Measurements from ENCODE around the gene APC2. TPM values are rescaled to one million over a fixed set of nuclear protein-coding genes. Genes with fewer than 3 reads are reported as not detected.

Gene APC2
- total and polyA plus RNA-seq, 8 donors, result 0.10 to 3.5 (median 0.58) TPM; not detected in 1

DNA sequence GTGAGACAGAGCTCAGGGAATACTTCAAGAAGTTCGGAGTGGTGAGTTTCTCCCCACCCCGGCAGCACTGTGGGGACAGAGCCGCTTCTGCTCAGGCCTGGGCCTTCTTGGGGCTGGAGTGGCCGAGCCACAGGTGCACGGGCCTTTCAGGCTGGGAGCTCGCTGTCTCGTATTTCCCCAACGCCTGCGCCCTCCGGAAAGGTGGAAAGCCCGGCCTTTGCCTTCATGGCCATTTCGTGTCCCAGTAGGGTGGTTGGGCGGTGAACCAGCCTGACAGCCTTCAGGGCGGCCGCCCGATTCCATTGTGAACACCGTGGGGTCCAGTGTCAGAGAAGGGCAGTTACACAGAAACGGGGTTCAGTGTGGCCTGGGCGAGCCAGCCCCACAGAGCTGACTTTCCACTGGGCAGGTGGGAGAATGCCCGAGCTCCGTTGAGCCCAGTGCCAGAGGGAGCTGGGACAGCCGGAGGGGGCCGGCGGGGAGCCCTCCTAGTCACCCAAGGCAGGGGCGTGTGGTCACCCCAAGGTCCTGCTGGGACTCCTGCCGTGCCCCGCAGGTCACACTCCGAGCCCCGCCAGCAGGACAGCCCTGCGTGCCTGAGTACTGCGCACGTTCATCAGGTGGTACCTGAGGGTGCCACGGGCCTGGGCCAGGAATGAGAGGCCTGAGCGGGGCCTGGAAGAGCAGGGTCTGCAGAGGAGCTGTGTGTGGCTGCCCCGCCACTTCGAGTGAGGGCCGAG, 28.5 kb upstream of the APC2 start:
- Histone ChIP-seq H3K27me3 (no peaks in the 10 kb centered on the region), H3K27ac (no peak overlapping the region), H3K4me3 (no peak overlapping the region), H3K9me3 (no peaks in the 10 kb centered on the region), H3K36me3 (peaks cover 72 to 92% (median 84%) of the 10 kb centered on the region in 4 donors), H3K4me1 (peaks cover 23 to 36% (median 28%) of the 10 kb centered on the region in 4 donors)
- DNase-seq, result no peak
- intact Hi-C loops (cut with DNase I; ENCODE audit: low total_unique reads), result no loop called here
- 92 to 95% (median 93%) methylated on average over 9 to 37 of the region's 37 CpGs for WGBS, 5 donors
- TF ChIP-seq POLR2A (IDR thresholded peaks at IDR 0.05) (no peak), EP300 (IDR thresholded peaks at IDR 0.05) (no peak)
- TF ChIP-seq, protein P1, sequence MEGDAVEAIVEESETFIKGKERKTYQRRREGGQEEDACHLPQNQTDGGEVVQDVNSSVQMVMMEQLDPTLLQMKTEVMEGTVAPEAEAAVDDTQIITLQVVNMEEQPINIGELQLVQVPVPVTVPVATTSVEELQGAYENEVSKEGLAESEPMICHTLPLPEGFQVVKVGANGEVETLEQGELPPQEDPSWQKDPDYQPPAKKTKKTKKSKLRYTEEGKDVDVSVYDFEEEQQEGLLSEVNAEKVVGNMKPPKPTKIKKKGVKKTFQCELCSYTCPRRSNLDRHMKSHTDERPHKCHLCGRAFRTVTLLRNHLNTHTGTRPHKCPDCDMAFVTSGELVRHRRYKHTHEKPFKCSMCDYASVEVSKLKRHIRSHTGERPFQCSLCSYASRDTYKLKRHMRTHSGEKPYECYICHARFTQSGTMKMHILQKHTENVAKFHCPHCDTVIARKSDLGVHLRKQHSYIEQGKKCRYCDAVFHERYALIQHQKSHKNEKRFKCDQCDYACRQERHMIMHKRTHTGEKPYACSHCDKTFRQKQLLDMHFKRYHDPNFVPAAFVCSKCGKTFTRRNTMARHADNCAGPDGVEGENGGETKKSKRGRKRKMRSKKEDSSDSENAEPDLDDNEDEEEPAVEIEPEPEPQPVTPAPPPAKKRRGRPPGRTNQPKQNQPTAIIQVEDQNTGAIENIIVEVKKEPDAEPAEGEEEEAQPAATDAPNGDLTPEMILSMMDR (IDR thresholded peaks at IDR 0.05), result no peak

DNA sequence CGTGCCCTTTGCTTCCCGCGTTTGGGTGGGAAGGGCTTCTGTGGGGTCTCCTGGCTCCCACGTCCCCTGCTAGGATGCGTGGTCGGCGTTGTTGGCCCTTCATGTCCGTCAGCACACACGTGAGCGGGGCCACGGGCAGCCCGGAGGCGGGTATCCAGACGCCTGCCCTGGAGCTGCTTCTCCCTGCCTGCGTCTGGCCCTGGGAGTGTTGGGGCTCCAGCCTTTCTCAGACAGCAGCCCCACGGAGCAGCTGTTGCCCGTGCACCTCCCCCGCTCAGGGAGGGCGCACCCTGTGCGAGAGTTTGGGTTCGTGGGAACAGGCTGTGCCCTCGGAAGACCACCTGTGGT, 28.0 kb upstream of the APC2 start:
- WGBS, 5 donors, result 89 to 93% (median 91%) methylated on average over 10 to 22 of the region's 22 CpGs; no CpG with 5 or more reads in 1 of the 5 donors
- TF ChIP-seq, protein P1 (IDR thresholded peaks at IDR 0.05), result no peak
- TF ChIP-seq POLR2AphosphoS5 (IDR thresholded peaks at IDR 0.05) (no peak), POLR2A (IDR thresholded peaks at IDR 0.05) (no peak), EP300 (IDR thresholded peaks at IDR 0.05) (no peak)
- peaks cover 73 to 94% (median 90%) of the 10 kb centered on the region in 4 donors for H3K36me3 ChIP-seq

DNA sequence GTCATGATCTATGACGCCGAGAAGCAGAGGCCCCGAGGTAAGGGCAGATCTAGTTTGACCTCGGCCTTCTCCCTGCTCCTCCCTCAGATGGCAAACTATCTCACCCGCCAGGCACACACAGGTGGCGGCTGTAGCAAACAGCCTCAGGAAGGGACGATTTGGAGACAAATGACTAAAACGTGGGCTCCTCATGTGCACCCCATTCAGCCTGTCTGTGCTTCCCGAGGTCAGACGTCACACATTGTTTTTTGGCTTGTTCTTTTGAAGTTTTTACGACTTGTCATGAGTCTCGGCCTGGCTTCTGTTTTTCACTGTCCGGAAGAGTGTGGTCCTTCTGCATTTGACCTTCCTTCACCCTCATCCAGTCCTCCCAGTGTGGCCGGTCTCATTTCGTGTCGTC, 27.6 kb upstream of the APC2 start:
- intact Hi-C loops (cut with DNase I; ENCODE audit: low total_unique reads), result no loop called here
- H3K4me1 ChIP-seq, result peaks cover 13 to 27% (median 19%) of the 10 kb centered on the region in 4 donors
- no peak overlapping the region for H3K4me3 ChIP-seq
- H3K36me3 ChIP-seq, result peaks cover 73 to 98% (median 92%) of the 10 kb centered on the region in 4 donors
- no peaks in the 10 kb centered on the region for H3K9me3 ChIP-seq
- DNase-seq, result no peak
- H3K27ac ChIP-seq, result no peak overlapping the region
- H3K27me3 ChIP-seq, result no peaks in the 10 kb centered on the region
- TF ChIP-seq, protein P1 (IDR thresholded peaks at IDR 0.05), result no peak
- no peak for TF ChIP-seq POLR2A (IDR thresholded peaks at IDR 0.05)
- 71 to 83% (median 82%) methylated on average over 16 of the region's 16 CpGs for WGBS, 5 donors

More for the DNA sequence above, 28.0 kb upstream of the APC2 start:
- no peak for DNase-seq
- intact Hi-C loops (cut with DNase I; ENCODE audit: low total_unique reads), result no loop called here
- Histone ChIP-seq H3K9me3 (no peaks in the 10 kb centered on the region), H3K4me3 (no peak overlapping the region), H3K4me1 (peaks cover 17 to 31% (median 23%) of the 10 kb centered on the region in 4 donors), H3K27me3 (no peaks in the 10 kb centered on the region), H3K27ac (no peak overlapping the region)

DNA sequence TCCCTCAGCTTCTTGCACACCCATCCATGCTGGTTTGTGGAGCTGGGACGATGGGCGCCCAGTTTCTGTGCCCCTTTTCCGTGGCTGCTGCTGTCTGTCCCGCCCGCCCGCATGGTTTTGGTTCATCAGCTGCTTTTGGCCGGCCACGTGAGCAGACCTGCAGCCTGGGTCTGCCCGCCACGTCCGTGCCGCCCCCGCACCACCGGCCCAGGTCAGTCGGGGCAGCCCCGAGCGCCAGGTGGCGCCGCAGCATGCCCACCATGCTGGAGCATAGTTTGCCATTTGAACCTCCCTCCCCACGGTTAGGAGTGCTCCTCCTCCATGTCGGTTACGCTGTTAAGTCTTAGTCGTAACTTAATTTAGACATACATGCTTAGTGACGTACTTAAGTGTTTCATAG, 27.0 kb upstream of the APC2 start:
- TF ChIP-seq POLR2AphosphoS5 (IDR thresholded peaks at IDR 0.05), result no peak
- TF ChIP-seq, protein P1 (IDR thresholded peaks at IDR 0.05), result no peak
- no peak for TF ChIP-seq POLR2A (IDR thresholded peaks at IDR 0.05)
- no peak for TF ChIP-seq EP300 (IDR thresholded peaks at IDR 0.05)
- no peaks in the 10 kb centered on the region for H3K9me3 ChIP-seq
- peaks cover 73 to 99% (median 97%) of the 10 kb centered on the region in 4 donors for H3K36me3 ChIP-seq
- WGBS, 5 donors, result 88 to 93% (median 92%) methylated on average over 22 to 24 of the region's 24 CpGs
- no peaks in the 10 kb centered on the region for H3K27me3 ChIP-seq
- H3K4me1 ChIP-seq, result peaks cover 7 to 21% (median 13%) of the 10 kb centered on the region in 4 donors
- H3K27ac ChIP-seq, result no peak overlapping the region
- H3K4me3 ChIP-seq, result no peak overlapping the region
- intact Hi-C loops (cut with DNase I; ENCODE audit: low total_unique reads), result no loop called here
- no peak for DNase-seq
